DND-41 (cell line): ENCODE measurements around the gene RPS26.

ENCODE experiments used
- ATAC-seq: fragments of 200-7000 bp; cut with Tn5 transposase; 3 replicates; pipeline ENCODE4 v1.9.1; 2021; ENCODE audit warnings: low read depth; ENCODE audit not compliant: insufficient read depth
- DNase-seq: peaks from one replicate; pipeline ENCODE4 v3.0.0-alpha.2; 2020
- H2AFZ ChIP-seq: 2 replicates; pipeline ENCODE4 v1.6.0; 2012; ENCODE audit warnings: low read depth, low read length
- H3K27ac ChIP-seq: 2 replicates; pipeline ENCODE4 v1.5.1; 2012; ENCODE audit warnings: low read length, inconsistent platforms
- H3K27me3 ChIP-seq: fragments of 200-600 bp; sonication (generic); 2 replicates; pipeline ENCODE4 v1.6.0; 2012; ENCODE audit warnings: low read length, mild to moderate bottlenecking, inconsistent platforms; ENCODE audit not compliant: insufficient read depth, poor library complexity
- H3K36me3 ChIP-seq: 2 replicates; pipeline ENCODE4 v1.5.1; 2012; ENCODE audit warnings: low read length, inconsistent platforms; ENCODE audit not compliant: insufficient read depth
- H3K4me1 ChIP-seq: 2 replicates; pipeline ENCODE4 v1.5.1; 2012; ENCODE audit warnings: mild to moderate bottlenecking, low read length; ENCODE audit not compliant: insufficient read depth
- H3K4me2 ChIP-seq: 2 replicates; pipeline ENCODE4 v1.6.0; 2012; ENCODE audit warnings: mild to moderate bottlenecking, moderate library complexity, low read length, inconsistent platforms; ENCODE audit not compliant: insufficient read depth
- H3K4me3 ChIP-seq, 2 experiments: fragments of 200-600 bp in 1 of 2; shearing (Covaris generic) in 1 of 2; 2 replicates each; pipeline ENCODE4 v1.5.1; 2012 to 2016; ENCODE audit warnings: inconsistent platforms in 2 of 2, low read length in 2 of 2, mild to moderate bottlenecking in 2 of 2, low read depth in 1 of 2, moderate library complexity in 1 of 2
- H3K79me2 ChIP-seq: 2 replicates; pipeline ENCODE4 v1.6.0; 2012; ENCODE audit warnings: low read length, inconsistent platforms; ENCODE audit not compliant: insufficient read depth
- H3K9ac ChIP-seq: 2 replicates; pipeline ENCODE4 v1.6.0; 2012; ENCODE audit warnings: low read depth, mild to moderate bottlenecking, inconsistent platforms, low read length, moderate library complexity
- H3K9me3 ChIP-seq: 2 replicates; pipeline ENCODE4 v1.5.1; 2012; ENCODE audit warnings: low read length, moderate library complexity, mild to moderate bottlenecking, inconsistent platforms; ENCODE audit not compliant: insufficient read depth, severe bottlenecking
- H4K20me1 ChIP-seq: 2 replicates; pipeline ENCODE4 v1.6.0; 2012; ENCODE audit warnings: low read length; ENCODE audit not compliant: insufficient read depth
- CTCF ChIP-seq: IDR thresholded peaks from 2 replicates; pipeline ENCODE4 v1.5.1; 2012; ENCODE audit warnings: borderline replicate concordance, low read length, moderate library complexity, mild to moderate bottlenecking; ENCODE audit not compliant: poor library complexity, severe bottlenecking; ENCODE audit errors: extremely low read depth
- EZH2 ChIP-seq: IDR thresholded peaks from 3 replicates; pipeline ENCODE4 v1.6.1; 2012; ENCODE audit warnings: borderline replicate concordance, low read depth, mild to moderate bottlenecking, moderate library complexity, low read length, inconsistent platforms; ENCODE audit not compliant: severe bottlenecking

The RPS26 gene

GRCh38 chr12:56078931-56079722 lies 37.4 kb downstream of the RPS26 start:
- H3K79me2 ChIP-seq, result no peaks in the 10 kb centered on the region
- no peaks in the 10 kb centered on the region; the same call in 1 of the 2 replicates for H4K20me1 ChIP-seq
- ATAC-seq (peak; percentile 74), DNase-seq (peak; percentile 55)
- H3K9ac ChIP-seq, result peak overlapping the region; percentile 43
- H3K4me1 ChIP-seq, result peaks cover 20% of the 10 kb centered on the region
- H3K4me2 ChIP-seq, result peak overlapping the region; percentile 78
- H3K4me3 ChIP-seq, result peak overlapping the region; percentile 11 to 55; a peak in 3 of 4 replicates
- no peaks in the 10 kb centered on the region for H3K9me3 ChIP-seq
- no peaks in the 10 kb centered on the region for H3K36me3 ChIP-seq
- no peak overlapping the region for H3K27ac ChIP-seq
- peak; percentile 58 for TF ChIP-seq CTCF
- no peak for TF ChIP-seq EZH2
- peak overlapping the region; percentile 51 for H2AFZ ChIP-seq
- H3K27me3 ChIP-seq, result peaks cover 50% of the 10 kb centered on the region

GRCh38 chr12:56079723-56080555 lies 38.2 kb downstream of the RPS26 start, which contains the start of gene ERBB3:
Gene ERBB3, plus strand, starts transcription at chr12:56080165. Its CDS starts 136 bp downstream, at chr12:56080301.
- H3K4me3 ChIP-seq, result peak within 1 kb of the TSS; percentile 11 to 55; a peak in 3 of 4 replicates
- peak within 1 kb of the TSS; percentile 78 for H3K4me2 ChIP-seq
- TF ChIP-seq EZH2, result peak; percentile 14
- no peak for TF ChIP-seq CTCF
- H3K9ac ChIP-seq, result peak within 1 kb of the TSS; percentile 43
- DNase-seq, result peak; percentile 69
- peak; percentile 85 for ATAC-seq
- no peaks in the 10 kb centered on the region for H3K79me2 ChIP-seq
- peaks cover 50% of the 10 kb centered on the region for H3K27me3 ChIP-seq
- no peaks in the 10 kb centered on the region for H3K9me3 ChIP-seq
- no peaks in the 10 kb centered on the region for H3K36me3 ChIP-seq
- H2AFZ ChIP-seq, result peak within 1 kb of the TSS; percentile 51
- no peaks in the 10 kb centered on the region; the same call in 1 of the 2 replicates for H4K20me1 ChIP-seq
- no peak within 1 kb of the TSS for H3K27ac ChIP-seq
- peaks cover 20% of the 10 kb centered on the region for H3K4me1 ChIP-seq

- Histone ChIP-seq H2AFZ (0 out of 2 replicates have a peak overlapping the region, but pooled peaks have one; percentile 51), H3K4me3 (peak overlapping the region in 1 of 2 experiments; percentile 55; a peak in 2 of 4 replicates), H3K36me3 (no peaks in the 10 kb centered on the region), H3K4me2 (peak overlapping the region; percentile 78), H3K4me1 (peaks cover 20% of the 10 kb centered on the region), H4K20me1 (no peaks in the 10 kb centered on the region; the same call in 1 of the 2 replicates), H3K27me3 (peaks cover 50% of the 10 kb centered on the region), H3K9me3 (no peaks in the 10 kb centered on the region), H3K9ac (peak overlapping the region; percentile 43; the same call in 1 of the 2 replicates), H3K79me2 (no peaks in the 10 kb centered on the region), H3K27ac (no peak overlapping the region)
- DNase-seq (no peak), ATAC-seq (no peak)
- TF ChIP-seq EZH2 (no peak), CTCF (peak; percentile 11)
These were observed 38.9 kb downstream of the RPS26 start for GRCh38 chr12:56080556-56081138.
